Uterus (tissue), 2 donors: Measurements from ENCODE around the gene KLF13.

ENCODE experiments used
- CTCF ChIP-seq, 4 experiments: fragments of 200-600 bp in 2 of 4; fragments of 450-650 bp in 2 of 4; sonication (generic) in 2 of 4; IDR thresholded peaks; one replicate each; pipeline ENCODE4 v1.5.1; 2016 to 2019; ENCODE audit warnings: antibody characterized with exemption in 4 of 4, mild to moderate bottlenecking in 2 of 4, moderate library complexity in 1 of 4
- POLR2A ChIP-seq, 2 donors: fragments of 450-650 bp; IDR thresholded peaks; one replicate each; pipeline ENCODE4 v1.6.1; 2016; ENCODE audit warnings: antibody characterized with exemption in 2 of 2, mild to moderate bottlenecking in 1 of 2, moderate library complexity in 1 of 2

- TF ChIP-seq CTCF (IDR thresholded peaks at IDR 0.05) (no peak), POLR2A (IDR thresholded peaks at IDR 0.05) (no peak)
Measured at GRCh38 chr15:31382713-31383045, 56.0 kb downstream of the KLF13 start.
